IPS-15b (cell line): Measurements from ENCODE around the gene LDLRAD4.
A peak's percentile ranks its signal among the peaks of the same experiment; 100 is the strongest.

Experiments used
- H3K27me3 ChIP-seq: one replicate; pipeline ENCODE4 v1.6.1; 2013; ENCODE audit warnings: low read length; ENCODE audit not compliant: control insufficient read depth, insufficient read depth
- H3K36me3 ChIP-seq: one replicate; pipeline ENCODE4 v1.6.1; 2013; ENCODE audit warnings: low read length; ENCODE audit not compliant: control insufficient read depth, insufficient read depth
- H3K4me1 ChIP-seq: one replicate; pipeline ENCODE4 v1.6.1; 2013; ENCODE audit warnings: mild to moderate bottlenecking, low read length; ENCODE audit not compliant: control insufficient read depth, insufficient read depth
- H3K4me3 ChIP-seq: one replicate; pipeline ENCODE4 v1.5.1; 2013; ENCODE audit warnings: low read depth, low read length
- H3K9ac ChIP-seq: one replicate; pipeline ENCODE4 v1.6.1; 2013; ENCODE audit warnings: low read depth, mild to moderate bottlenecking, low read length
- H3K9me3 ChIP-seq: one replicate; pipeline ENCODE4 v1.6.1; 2013; ENCODE audit warnings: mild to moderate bottlenecking, low read length; ENCODE audit not compliant: control insufficient read depth, insufficient read depth

The LDLRAD4 gene

GRCh38 chr18:13610555-13611141 lies 392.1 kb downstream of the LDLRAD4 start:
- H3K27me3 ChIP-seq: peaks cover 24% of the 10 kb centered on the region
- H3K4me1 ChIP-seq: peaks cover 10% of the 10 kb centered on the region
- no peaks in the 10 kb centered on the region for H3K36me3 ChIP-seq
- H3K9me3 ChIP-seq: no peaks in the 10 kb centered on the region
- H3K4me3 ChIP-seq: peak overlapping the region; percentile 11
- no peak overlapping the region for H3K9ac ChIP-seq

DNA sequence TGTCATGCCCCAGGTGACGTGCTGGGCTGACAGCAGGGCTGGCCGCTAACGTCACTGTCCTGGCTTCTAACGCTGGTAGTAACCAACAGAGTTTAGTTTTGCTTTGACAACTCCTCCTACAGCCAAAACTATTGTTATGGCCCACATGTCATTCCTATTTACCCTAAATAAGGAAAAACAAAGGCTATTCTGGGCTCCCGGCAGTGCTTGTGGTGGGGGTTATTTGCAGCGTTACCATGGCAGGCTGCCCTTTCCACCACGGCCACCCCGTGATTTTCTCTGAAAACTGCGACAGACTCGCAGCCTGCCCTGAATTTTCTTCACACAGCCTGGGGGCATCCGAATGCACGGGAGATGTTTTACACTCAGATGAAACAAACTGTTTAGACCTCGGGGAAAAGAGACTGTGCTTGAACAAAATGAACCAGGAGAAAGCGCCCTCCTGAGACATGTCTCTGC lies 392.6 kb downstream of the LDLRAD4 start:
- Histone ChIP-seq H3K4me3 (peak overlapping the region; percentile 11), H3K36me3 (no peaks in the 10 kb centered on the region), H3K27me3 (peaks cover 24% of the 10 kb centered on the region), H3K9ac (no peak overlapping the region), H3K9me3 (no peaks in the 10 kb centered on the region), H3K4me1 (peaks cover 10% of the 10 kb centered on the region)

DNA sequence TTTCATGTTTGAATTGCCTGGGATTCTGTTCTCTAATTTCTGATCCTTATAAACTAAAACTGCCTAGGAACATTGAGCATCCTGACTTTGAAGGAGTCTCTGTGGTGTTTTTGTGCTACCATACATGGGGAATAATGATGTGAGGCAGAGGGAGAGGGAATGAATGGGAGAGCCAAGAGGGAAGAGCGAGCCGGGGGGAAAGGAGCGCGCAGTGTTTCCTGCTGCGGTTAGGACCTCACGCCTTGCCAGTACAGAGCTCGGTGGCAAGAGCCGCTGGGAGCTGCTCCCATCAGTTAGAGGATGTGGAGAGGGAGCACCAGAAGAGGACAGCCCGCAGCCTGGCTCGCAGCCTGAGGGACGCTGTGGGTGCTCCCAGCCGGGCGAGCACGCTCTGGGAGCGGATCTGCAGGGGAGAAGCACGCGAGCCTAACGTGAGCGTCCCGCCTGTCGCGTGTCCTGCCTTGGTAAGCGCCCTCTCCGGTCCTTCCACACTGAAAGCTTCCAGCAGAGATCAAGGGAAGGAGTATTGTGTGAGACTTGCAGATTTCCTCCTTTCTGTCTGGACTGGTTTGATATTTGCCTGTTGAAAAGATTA lies 393.1 kb downstream of the LDLRAD4 start:
- no peak overlapping the region for H3K9ac ChIP-seq
- peaks cover 24% of the 10 kb centered on the region for H3K27me3 ChIP-seq
- H3K36me3 ChIP-seq: no peaks in the 10 kb centered on the region
- no peaks in the 10 kb centered on the region for H3K9me3 ChIP-seq
- peak overlapping the region; percentile 11 for H3K4me3 ChIP-seq
- H3K4me1 ChIP-seq: peaks cover 10% of the 10 kb centered on the region

DNA sequence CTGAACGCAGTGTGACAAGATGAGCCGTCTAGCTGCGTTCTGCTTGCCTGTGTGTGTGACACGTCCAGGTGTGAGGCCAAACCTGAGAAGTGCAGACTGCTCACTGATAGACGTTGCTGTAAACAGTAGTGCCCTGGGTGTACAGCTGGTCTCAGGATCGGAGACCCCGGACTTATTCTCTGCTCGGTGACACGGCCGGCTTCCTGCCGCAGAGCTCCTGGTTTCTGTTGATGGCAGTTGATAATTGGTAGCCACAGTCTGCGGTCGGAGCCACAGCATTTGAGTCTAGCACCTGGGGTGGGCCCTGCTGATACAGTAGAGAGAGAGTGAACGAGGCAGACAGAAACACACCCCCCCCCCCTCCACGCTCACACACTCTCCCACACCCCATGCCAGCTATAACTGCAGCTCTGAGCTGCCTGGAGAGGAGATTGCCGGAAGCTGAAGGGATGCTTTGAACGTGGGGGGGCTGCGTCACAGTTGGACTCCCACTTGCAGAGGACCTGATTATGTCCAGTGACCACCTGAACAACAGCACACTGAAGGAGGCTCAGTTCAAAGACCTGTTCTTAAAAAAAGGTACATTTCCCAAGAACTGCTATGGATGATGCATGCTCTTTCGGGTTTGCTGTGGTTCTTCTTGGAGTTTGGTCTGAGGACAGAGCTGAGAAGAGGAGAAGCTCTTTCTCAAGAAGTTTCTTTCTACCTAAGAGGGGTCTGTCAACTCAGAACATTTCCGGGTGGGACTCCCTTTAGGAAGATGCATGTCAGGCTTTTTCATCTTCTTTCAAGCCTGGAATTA lies 393.8 kb downstream of the LDLRAD4 start:
- Histone ChIP-seq H3K9me3 (no peaks in the 10 kb centered on the region), H3K27me3 (peaks cover 24% of the 10 kb centered on the region), H3K36me3 (no peaks in the 10 kb centered on the region), H3K4me1 (peaks cover 10% of the 10 kb centered on the region), H3K4me3 (no peak overlapping the region), H3K9ac (no peak overlapping the region)

DNA sequence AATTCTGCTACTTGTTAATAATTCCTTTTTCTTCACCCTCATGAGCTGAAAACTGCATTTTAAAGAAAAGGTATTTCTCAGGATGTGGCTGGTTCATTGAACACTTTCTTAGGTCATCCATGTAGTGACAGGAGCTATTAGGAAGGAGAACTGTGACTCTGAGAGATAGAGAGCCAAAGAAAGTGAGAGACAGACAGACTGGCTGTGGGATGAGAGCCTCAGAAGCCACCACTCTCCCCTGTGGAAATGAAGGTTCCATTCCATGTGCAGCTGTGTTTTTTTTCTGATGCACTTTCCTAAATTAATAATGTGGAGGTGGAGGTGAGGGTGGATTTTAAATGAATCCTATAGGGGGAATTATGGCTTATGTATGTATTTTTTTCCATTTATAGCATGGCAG lies 394.5 kb downstream of the LDLRAD4 start:
- no peak overlapping the region for H3K9ac ChIP-seq
- no peaks in the 10 kb centered on the region for H3K9me3 ChIP-seq
- peaks cover 10% of the 10 kb centered on the region for H3K4me1 ChIP-seq
- no peaks in the 10 kb centered on the region for H3K36me3 ChIP-seq
- H3K27me3 ChIP-seq: peaks cover 24% of the 10 kb centered on the region
- no peak overlapping the region for H3K4me3 ChIP-seq

- Histone ChIP-seq H3K9ac (no peak overlapping the region), H3K27me3 (peaks cover 24% of the 10 kb centered on the region), H3K4me1 (peaks cover 10% of the 10 kb centered on the region), H3K9me3 (no peaks in the 10 kb centered on the region), H3K36me3 (no peaks in the 10 kb centered on the region), H3K4me3 (no peak overlapping the region)
These were observed 395.3 kb downstream of the LDLRAD4 start for GRCh38 chr18:13613591-13614501.

DNA sequence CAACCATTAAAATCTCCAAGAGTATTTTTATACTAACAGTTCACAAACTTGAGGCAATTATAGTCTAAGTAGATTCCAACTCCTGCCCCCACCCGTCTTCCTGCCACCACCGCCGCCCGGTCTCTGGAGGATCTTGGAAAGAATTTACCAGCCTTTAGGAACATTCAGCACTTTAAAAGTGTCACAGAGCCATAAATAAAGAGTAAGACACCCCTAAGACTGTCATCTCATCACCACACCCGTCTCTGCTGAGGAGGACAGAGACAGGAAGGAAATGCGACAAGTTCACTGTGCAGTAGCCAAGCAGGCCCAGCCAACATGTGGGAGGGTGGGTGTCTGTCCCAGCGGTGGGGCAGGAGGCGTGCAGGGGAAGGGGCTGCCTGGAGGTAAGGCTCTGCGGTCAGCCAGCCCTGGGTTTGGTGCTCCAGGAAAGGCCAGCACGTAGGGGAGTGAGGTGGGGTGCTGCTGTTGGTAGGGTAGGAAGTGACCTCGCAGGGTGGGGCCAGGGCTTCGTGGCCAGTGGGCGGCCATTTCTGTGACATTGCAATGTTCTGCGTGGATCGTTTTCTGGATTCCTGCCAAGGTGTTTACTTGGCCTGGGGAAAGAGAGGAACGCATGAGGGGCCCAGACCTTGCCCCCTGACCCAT lies 396.2 kb downstream of the LDLRAD4 start:
- peaks cover 24% of the 10 kb centered on the region for H3K27me3 ChIP-seq
- no peaks in the 10 kb centered on the region for H3K36me3 ChIP-seq
- peaks cover 10% of the 10 kb centered on the region for H3K4me1 ChIP-seq
- H3K9ac ChIP-seq: no peak overlapping the region
- H3K4me3 ChIP-seq: no peak overlapping the region
- no peaks in the 10 kb centered on the region for H3K9me3 ChIP-seq

DNA sequence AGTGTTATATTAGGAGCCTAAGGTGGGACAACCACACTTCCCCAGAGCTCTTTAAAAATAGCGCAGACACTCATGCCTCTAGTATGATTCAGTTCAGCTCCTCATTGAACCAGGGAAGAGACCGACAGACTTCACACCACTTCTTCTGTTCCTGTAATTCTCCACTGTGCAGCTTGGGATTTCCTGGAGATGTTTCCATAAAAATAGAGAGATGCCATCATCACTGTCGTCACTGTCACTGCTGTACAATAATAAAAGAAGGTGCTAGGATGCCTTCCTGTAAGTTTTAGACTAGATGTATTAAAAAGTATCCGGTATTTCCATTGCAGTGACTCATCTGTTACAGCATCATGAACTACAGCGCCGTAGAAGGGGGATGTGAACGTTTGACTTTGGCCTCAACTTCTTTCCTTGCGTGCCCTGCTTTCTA lies 396.9 kb downstream of the LDLRAD4 start:
- Histone ChIP-seq H3K9ac (no peak overlapping the region), H3K4me1 (peaks cover 10% of the 10 kb centered on the region), H3K36me3 (no peaks in the 10 kb centered on the region), H3K4me3 (no peak overlapping the region), H3K9me3 (no peaks in the 10 kb centered on the region), H3K27me3 (peaks cover 24% of the 10 kb centered on the region)

GRCh38 chr18:13616041-13616440 lies 397.5 kb downstream of the LDLRAD4 start:
- Histone ChIP-seq H3K9me3 (no peaks in the 10 kb centered on the region), H3K4me1 (peaks cover 4% of the 10 kb centered on the region), H3K4me3 (no peak overlapping the region), H3K36me3 (no peaks in the 10 kb centered on the region), H3K9ac (no peak overlapping the region), H3K27me3 (peaks cover 22% of the 10 kb centered on the region)

GRCh38 chr18:13616525-13617035 lies 398.0 kb downstream of the LDLRAD4 start:
- no peak overlapping the region for H3K9ac ChIP-seq
- no peak overlapping the region for H3K4me3 ChIP-seq
- no peaks in the 10 kb centered on the region for H3K36me3 ChIP-seq
- H3K27me3 ChIP-seq: peaks cover 16% of the 10 kb centered on the region
- H3K4me1 ChIP-seq: no peaks in the 10 kb centered on the region
- H3K9me3 ChIP-seq: no peaks in the 10 kb centered on the region
